GM18507 (cell line): ENCODE measurements around the gene APOA1.

ENCODE experiments used
- DNase-seq: peaks from one replicate; pipeline ENCODE4 v3.0.0; 2011; ENCODE audit warnings: low read depth; ENCODE audit not compliant: insufficient read length; ENCODE audit errors: extremely low spot score
- FAIRE-seq: peaks from 2 replicates; lab custom pipeline; 2011; peaks lifted over from hg19 to GRCh38; lab: Jason Lieb, UNC

APOA1 gene

DNA sequence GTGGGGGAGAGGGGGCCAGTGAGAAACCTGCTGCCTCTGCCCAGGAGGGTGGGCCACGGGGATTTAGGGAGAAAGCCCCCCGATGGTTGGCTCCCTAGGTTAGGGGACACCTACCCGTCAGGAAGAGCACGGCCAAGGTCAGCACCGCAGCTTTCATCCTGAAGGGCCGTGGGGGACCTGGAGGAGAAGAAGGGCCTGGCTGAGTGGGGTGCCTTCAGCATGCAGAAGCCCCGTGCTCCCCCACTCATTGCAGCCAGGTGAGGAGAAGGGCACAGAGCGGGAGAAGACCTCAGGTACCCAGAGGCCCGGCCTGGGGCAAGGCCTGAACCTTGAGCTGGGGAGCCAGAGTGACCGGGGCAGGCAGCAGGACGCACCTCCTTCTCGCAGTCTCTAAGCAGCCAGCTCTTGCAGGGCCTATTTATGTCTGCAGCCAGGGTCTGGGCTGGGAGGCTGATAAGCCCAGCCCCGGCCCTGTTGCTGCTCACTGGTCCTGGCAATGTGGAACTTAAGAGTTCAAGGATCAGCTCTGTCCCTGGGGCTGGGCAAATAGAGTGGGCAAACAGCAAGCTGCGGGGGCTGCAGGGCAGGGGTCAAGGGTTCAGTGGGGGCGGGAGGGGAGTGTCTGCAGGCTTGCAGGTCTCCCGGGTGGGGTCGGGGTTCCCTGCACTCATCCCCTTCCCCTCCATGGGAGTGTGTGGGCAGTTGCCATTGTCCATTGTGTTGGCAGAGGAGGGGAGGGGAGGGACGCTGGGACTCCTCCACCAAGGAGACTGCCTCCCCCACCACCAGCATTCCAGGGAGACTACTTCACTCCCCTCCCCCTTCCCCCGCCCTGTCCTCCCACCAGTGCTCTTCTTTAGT lies at the start of gene APOA1:
APOA1 (minus strand) TSS at position 392 of the 861 bp plus-strand sequence; CDS start at position 157, 235 bp downstream.
- FAIRE-seq: no peak
- DNase-seq: no peak

DNA sequence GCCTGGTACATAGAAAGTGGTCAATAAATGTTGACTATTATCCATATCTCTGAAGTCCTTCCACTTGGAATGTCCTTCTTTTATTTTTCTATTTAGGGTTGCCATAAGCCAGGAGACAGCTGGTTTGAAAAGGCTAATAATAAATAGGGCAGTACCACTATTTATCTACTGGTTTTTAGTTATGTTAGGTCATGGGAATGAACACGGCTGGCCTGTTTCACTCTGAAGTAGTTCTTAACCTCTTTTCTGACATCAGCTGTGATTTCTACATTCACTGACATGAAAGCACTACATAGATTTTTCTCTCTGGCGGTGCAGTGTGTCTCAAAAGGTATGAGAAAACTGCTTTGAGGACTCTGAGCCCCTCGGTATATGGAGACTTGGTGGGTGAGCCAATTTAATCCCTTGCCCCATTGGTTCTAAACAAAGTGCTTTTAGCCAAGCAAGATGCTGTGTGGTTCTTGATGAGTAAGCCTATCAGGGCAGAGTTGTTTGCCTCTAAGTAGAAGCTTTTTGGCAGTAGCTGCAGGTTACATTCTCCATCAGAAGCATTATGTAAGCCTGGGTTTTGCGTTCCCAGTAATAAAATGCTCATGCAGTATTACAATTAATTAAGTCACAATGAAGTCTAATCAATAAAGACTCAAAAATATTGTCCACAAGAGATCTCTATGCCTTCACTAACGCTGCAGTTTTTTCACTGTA lies 48.7 kb upstream of the APOA1 start:
- DNase-seq (no peak), FAIRE-seq (no peak)

DNA sequence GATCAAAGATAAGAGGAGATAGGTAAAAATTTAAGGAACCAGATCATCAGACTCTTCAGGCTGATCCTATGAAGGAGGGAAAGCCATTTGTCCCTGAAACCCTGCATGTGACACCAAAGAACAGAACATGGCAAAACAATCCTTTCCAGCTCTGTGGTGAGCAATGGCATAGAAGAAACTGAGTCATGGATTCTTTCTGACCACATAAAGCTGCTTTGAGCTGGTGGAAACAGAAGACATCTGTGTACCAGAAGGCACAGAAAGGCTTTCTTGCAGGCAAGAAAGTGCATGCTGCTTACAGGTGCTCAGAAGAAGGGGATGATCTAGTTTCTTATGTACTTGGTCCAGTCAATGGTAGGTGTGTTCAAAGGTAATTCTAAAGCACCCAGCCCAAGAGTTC lies 45.0 kb upstream of the APOA1 start:
- no peak for FAIRE-seq
- DNase-seq: no peak

DNA sequence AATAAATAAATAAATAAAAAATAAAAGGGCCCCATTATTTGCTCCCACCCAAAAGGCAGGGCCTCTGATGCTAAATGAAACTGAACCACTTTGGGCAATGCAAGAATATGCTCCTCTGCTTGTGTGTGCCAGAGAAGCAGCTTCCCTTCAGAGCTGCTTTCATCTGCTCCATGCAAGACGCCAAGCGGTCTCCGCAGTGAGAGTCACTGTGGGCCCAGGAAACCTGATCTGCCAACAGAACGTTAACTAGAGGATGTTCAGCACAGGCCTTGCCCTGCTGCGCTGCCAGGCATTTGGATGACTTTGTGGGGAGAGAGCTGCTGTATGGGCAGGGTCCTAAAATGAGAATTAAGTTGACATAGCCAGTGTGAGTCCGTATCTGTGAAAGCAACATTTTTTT lies 43.7 kb upstream of the APOA1 start:
- FAIRE-seq (no peak), DNase-seq (no peak)

DNA sequence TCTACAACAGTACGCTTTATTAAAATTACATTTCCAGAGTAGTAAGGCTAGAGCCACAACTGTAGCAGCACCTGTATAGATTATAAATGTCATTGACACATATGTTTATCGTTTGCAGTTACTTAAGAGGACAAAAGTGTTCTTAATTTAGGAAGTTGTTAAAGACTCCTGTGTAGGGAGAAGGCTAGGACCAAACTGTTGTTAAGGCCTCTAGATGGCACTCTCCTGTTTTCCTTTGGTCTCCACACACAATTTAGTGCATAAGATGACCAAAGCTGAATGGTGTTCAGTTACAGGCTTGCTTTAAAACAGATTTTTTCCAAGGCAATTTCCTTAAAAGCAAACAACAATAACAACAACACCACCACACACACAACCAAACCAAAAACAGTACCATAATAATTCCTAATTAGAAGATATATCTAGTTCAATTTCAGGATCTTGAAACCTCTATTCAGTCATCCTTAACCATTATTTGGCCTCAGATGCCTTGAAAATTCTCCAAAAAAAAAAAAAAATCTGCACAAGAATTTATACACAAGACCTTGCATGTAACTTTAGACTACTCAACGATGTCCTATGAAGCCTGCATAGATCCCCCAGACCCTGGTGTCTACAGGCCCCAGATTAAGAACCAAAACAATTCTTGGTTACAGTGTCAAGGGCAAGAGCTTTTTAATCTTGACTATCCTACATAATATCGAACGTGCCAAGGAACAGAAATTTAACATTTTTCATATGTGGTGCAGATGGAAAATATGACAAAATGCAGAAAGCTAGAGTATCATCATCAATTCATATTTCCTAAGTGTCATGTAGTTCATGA lies 42.6 kb upstream of the APOA1 start:
- FAIRE-seq (peak; percentile 79), DNase-seq (peak; percentile 28)

DNA sequence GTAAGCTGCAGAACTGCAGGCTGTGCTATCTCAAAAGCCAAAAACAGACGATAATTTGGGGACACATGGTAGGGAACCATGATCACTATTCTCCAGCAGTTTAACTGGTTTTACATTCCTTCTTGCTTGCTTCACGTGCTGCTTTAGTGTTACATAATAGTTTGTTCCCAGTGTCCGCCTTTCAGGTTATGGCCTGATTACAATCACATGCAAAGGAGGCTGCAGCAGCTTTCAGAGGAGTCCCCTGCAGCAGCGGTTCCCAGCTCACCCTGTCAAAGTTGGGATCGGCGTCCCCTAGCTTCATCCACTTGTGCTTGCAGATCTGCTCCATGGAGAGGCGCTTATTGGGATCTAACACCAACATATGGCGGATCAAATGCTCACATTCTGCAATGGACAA lies 39.2 kb upstream of the APOA1 start:
- DNase-seq (no peak), FAIRE-seq (no peak)

DNA sequence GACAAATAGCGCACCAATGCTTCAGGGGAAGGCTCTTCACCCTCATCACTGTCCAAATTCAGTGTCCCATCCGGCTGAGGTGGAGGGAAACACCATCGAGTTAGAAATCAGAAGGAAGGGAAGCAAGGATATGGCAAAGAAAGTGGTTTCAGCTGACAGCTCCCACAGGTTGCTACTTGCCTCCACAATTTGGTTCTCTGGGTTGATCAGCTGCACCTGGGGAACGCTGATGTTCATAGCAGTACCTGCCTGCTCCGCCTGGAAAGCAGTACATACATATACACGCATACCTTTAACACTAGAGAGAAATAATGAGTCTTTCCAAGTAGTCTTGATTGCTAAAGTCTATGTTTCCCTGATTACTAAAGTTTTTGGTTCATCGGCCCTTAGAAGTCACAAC lies 37.8 kb upstream of the APOA1 start:
- FAIRE-seq (no peak), DNase-seq (no peak)

DNA sequence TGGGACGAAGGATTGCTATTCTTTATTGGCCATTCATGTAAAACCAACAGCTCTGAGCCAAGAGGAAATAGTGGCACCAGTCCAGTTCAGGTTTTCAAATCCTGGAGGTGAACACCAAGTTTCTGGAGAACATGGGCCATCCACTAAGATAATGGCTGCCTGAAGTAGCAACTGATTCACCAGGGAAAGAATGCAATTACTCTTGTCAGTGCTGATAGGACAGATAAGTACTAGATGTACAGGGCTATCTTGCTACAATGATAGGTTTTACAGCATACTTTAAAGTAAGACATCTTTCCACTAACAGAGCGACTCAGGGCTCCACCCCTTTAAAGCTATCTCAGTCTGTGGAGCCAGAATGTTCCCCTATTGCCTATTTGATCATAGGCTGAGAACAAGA lies 36.8 kb upstream of the APOA1 start:
- no peak for FAIRE-seq
- no peak for DNase-seq

DNA sequence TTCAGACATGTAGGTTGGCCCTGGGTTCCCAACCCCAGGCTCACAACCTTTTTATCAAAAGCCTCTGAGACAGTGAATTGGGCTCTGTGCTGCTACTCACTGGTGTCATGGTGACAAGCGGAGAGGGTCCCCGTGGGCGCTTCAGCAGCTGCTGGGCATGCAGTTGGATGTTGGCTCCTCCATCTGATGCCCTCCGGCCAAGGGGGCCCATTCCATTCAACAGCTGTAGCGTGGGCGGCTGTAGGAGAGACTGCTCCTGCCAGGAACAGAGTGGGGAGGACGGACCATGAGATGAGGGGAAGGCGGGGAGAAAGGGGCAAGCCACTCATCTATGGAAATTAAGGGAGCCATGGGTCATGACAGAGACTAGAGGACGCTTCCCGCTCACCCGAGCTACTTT lies 36.0 kb upstream of the APOA1 start:
- FAIRE-seq: no peak
- DNase-seq: no peak

DNA sequence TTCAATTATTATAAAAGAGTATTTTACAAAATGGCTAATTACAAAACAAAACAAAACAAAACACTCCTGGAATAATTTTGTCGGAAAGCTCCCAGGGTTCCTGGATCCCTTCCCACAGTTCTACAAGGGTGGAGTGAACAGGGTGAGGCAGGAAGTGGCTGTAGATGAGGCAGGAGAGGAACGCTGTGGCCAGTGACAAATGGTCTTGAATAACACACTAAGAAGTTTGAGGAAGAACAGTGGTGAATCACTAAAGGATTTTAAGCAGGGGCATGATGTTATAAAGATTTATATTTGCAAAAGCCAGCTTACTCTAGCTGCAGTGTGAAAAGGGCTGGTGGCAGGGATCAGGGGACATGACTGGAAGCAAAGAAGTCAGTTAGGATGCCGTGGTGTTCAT lies 33.8 kb upstream of the APOA1 start:
- DNase-seq: no peak
- no peak for FAIRE-seq

DNA sequence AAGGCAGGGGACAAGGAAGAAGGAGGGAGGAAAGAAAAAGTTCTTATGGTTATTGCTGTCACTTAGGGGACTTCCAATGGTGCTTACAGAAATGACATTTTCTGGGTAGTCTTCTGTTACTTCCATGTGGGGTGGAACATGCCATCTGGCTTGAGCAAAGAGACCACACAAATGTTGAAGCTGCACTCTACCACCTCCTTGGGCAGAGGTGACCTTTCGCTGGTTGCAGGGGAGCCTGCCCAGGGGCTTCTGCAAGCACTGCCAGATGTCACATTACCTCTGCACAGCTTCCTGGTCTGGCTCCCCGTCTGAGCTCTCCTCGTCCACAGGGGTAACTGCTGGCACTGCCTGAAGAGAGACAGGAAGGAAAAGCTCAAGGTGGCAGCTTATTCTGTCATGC lies 32.6 kb upstream of the APOA1 start:
- no peak for FAIRE-seq

DNA sequence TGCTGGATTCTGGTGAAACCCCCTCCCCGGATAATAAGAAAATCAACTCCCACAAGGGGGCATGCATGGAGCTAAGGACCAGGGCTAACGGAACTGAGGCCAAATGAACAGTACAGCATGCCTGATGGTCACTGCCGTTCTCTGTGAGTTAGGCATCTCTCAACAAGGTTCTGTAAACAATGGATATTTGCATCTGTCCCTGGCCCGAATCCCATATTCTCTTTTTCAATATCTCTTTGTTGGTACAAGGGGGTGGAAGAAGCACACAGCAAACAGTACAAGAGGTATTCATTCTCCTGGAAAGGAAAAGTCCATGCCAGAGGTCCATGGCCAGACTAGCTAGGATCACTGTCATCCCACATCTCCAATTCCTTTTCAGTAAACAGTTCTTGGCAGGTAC lies 32.2 kb upstream of the APOA1 start:
- DNase-seq (no peak), FAIRE-seq (no peak)

More for the DNA sequence above, 32.6 kb upstream of the APOA1 start:
- no peak for DNase-seq

DNA sequence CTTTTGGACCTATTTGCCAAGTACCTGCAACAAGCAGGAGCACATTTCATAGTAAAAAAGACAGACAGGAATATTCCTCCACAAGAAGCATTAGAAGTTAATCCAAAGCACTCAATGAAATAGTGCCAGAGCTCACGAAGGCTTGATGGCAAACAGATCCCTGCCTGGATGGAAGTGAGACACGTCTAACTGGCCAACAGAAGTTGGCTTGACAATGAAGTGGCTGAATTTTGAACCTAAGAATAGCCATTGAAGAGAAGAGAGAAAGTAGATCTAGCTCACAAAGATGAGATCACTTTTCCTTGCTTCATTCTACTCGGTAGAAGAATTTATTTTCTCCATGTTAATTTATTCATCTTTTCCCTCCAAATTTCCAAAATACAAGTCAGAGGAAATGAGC lies 30.6 kb upstream of the APOA1 start:
- FAIRE-seq (no peak), DNase-seq (no peak)

DNA sequence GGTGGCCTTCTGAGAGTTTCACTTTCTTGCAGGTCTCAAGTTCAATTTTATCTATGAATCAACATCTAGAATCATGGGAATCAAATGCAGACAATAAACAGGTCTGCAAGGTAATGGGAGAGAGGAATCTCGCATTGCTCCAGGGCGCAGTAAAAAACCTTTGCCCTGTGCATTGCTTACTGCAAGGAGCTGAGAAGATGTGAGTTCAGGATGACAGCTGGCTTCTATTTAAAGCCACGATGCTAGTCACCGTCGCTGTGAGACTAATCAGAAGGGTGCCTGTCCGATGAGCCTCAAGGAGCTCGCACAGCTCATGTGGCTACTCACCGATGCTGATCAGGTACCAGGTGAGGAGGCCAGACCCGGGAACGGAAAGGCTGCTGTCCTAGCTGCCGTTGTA lies 30.2 kb upstream of the APOA1 start:
- no peak for DNase-seq
- FAIRE-seq: no peak

DNA sequence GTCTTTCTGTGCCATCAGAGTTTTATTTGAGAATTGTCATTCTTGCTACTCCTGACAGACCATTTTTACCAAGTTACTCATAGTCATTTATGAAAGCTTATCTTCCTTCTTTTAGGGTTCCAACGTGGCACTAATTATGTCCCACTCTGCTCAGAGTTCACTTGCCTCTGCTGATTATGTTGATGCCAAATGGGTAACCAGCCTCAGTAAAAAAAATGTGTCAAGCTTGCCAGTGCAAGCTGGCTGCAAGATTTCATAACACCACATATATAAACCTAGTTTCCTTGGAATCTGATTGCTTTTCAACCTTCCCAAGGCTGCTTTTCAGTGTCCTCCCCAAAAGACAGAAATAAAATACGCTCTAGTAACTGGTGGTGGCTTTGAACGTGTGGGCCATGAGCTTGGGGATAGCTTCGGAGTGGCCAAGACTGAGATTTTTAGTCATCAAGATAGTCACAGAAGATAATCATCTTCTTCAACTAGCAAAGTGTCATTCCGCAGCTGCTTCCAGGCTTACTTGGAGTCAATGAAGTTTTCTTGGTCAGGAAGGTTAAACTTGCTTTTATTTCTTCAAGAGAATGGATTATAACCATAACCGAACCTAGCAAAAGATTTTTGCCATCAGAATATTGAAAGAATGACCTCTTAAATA lies 29.5 kb upstream of the APOA1 start:
- DNase-seq: no peak
- no peak for FAIRE-seq

DNA sequence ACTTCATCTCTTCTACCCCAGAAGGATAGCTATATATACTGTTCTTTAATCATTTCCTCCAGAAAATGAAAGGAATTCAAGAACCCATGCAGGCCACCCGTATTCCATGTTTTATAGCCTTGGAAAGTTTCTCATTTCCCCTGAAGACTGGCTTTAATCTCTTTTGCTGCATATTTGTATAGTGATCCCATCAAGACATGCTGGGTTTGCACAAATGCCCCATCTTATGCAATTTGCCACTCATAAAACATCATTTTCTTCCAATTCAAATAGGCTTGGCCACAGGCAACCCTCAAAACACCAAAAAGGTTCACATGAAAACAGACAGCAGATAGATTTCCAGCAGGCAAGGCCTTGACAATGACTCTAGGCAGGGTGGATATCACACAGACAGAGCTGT lies 28.3 kb upstream of the APOA1 start:
- no peak for DNase-seq
- no peak for FAIRE-seq

DNA sequence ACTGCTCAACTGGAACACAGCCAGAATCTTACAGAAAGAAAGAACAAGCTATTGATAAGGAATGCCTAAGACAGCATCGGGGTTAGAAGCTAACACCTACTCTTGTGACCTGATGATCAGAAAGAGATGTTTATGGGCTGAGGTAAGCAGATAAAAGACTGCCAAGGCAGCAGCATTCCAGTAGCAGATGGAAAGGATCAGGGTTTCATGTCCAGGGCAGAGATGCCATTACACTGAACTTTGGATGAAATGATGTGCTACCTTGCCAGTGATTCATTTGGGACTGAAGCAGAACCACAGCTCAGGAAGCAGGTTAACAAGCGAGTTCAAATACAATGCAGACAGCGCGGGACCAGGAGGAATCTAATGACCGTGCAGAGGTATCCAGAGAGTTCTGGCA lies 27.1 kb upstream of the APOA1 start:
- FAIRE-seq (no peak), DNase-seq (no peak)

DNA sequence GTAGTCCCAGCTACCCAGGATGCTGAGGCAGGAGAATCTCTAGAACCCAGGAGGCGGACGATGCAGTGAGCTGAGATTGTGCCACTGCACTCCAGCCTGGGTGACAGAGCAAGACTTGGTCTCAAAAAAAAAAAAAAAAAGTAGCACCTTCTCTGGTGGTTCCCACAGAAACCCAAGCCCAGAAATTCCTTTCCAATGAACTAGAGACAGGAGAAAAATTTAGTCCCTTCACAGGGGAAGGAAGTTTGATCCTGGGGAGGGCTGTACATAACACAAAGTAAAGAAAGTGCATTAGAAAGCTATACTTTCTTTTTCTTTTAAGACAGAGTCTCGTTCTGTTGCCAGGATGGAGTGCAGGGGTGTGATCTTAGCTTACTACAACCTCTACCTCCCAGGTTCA lies 25.5 kb upstream of the APOA1 start:
- DNase-seq (no peak), FAIRE-seq (no peak)

DNA sequence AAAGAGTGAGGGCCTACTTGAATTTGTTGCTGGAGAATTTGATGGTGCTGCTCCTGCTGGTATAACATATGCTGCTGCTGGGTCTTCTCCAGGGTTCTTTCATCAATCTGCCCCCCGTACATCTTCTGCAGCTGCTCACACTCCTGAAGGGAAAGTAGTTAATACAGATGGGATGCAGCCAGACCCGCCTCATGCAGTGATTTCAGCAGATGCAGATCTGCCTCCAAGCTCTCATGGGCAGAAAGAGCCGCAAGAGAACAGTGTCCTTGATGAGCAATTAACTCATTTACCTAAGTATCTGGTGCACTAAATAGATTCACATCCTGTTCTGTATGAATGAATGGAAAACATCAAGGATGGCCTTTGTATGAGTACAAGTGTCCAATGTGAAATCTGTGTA lies 24.8 kb upstream of the APOA1 start:
- no peak for DNase-seq
- no peak for FAIRE-seq

DNA sequence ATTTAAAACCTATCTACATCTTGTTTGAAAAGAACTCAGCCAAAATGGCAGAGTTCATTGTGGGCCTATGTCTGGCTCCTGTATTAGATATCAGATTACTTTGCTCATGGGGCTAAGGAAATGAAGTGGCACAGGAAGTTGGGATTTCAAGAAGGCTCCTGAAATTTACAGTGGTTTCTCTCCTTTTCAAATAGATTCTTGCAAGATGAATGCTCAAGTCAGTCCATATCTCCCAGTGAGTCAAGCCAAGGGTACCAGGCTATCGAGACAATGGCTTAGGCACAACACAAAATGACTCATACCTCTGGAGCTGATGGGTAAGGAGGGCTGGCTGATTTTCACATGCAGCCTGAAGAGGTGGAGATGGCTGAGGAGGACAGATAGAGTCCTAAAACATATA lies 24.1 kb upstream of the APOA1 start:
- FAIRE-seq (no peak), DNase-seq (no peak)
